ENCODE measurements around the gene SUFU.

SUFU gene

DNA sequence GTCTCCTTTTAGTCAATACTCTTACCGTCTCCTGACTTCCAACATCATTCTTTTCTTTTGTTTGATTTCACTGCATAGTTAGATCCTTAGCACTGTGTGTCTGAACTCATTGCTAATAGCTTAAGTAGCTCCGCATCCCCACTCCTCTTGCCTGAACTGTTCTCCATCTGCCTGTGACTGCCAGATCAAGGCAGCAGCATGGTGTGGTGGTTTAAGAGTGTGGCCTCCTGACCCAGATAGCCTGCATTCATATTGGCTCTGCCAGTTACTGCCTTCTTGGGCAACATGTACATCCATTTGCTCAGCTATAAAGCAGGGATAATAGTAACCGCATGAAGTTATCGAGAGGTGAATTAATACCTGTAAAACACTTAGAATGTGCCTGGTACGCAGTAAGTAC lies 50.8 kb downstream of the SUFU start:
- DNase-seq: no peak

GRCh38 chr10:102555781-102556328 lies 52.1 kb downstream of the SUFU start:
- no peak for DNase-seq

GRCh38 chr10:102557569-102557968 lies 53.8 kb downstream of the SUFU start:
- no peak for DNase-seq

DNA sequence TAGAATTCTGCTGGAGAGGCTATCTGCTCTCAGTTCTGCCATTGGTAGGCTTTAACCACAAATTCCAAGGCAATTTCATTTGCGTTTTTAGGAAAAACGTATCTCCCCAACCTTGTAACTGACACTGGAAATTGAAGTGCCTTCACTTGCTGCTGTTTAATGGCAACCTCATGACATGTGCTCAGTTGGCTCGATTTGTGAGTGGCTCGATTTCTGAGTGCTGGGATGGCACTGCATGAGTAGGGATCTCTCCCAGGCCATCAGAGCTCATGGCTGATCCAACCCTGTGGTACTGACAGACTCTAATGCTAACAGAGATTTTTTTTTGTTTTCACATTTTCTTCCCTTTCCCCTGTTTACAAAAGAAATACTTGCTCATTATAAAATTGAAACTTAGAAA lies 56.0 kb downstream of the SUFU start:
- no peak for DNase-seq

GRCh38 chr10:102564209-102564834 lies 60.5 kb downstream of the SUFU start:
- no peak for DNase-seq

- no peak for DNase-seq
These were observed 62.0 kb downstream of the SUFU start for GRCh38 chr10:102565793-102566192.

GRCh38 chr10:102578782-102579181 lies 75.0 kb downstream of the SUFU start:
- peak in 1 of 2 experiments; percentile 70 for DNase-seq

GRCh38 chr10:102579328-102579727 lies 75.6 kb downstream of the SUFU start:
- DNase-seq: no peak

DNA sequence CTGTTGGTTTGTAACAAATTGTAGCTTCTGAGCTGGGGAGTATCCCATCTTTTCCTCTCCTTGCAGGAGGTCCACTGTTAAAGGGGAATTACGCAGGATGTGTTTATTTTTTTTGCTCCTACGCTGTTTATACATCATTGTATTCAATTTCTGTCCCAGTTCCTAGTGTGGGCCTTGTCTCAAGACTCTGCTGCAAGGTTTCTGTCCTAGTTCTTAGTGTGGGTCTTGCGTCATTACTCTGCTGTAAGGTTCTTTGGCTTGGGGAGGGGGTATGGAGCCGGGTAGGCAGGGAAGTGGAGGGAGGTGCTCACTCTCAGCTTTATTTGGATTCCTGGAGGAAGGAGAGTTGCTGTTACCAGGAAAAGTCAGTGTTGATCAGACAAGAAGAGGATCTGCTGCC lies 76.5 kb downstream of the SUFU start:
- DNase-seq: no peak

GRCh38 chr10:102581401-102581800 lies 77.6 kb downstream of the SUFU start:
- DNase-seq: no peak

GRCh38 chr10:102581981-102582580 lies 78.3 kb downstream of the SUFU start:
- DNase-seq: no peak

DNA sequence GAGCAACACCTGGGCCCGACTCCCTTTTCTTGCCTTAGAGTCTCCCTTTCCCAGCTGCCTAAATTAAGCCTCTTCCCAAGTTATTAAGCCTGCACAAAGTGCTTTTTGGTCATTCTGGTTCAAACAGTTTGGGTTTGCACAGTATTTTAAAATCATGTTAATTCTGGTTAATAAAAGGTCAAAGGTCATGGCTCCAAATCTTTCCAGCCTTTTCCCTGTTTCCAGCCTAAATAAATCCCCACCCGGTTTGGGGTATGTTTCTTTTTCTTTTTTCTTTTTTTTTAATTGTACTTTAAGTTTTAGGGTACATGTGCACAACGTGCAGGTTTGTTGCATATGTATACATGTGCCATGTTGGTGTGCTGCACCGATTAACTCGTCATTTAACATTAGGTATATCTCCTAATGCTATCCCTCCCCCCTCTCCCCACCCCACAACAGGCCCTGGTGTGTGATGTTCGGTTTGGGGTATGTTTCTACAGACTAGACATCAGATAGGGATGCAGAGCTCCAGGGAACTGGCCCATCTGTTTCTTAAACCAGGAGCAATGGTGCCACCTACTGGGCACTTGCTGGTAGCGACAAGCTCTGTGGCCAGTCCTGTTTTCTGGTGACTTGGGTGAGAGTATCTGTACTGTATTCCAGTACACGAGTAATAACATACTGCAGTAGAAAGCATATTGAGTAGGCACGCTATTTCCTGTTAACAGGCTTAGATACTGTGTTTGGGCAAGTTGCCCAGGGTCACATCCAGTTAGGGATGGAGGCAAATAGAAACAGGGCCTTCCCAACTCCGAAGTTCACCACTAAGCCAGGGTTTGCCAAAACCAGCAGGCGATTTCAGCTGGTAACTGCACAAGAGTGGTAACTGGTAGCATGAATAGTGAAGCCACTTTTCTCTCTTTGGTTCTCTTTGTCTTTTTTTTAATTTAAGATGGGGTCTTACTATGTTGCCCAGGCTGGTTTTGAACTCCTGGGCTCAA lies 80.0 kb downstream of the SUFU start:
- peak; percentile 21 to 72 for DNase-seq

GRCh38 chr10:102585026-102585425 lies 81.3 kb downstream of the SUFU start:
- DNase-seq: no peak

DNA sequence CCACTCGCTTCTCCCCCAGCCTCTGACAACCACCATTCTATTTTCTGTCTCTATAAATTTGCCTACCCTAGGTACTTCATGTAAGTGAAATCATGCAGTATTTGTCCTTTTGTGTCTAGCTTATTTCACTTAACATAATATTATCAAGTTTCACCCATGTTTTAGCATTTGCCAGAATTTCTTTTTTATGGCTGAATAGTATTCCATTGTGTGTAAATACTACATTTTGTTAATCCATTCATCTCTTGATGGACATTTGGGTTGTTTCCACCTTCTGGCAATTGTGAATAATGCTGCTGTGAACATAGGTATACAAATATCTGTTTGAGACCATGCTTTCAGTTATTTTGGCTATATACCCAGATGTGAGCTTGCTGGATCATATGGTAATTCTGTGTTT lies 83.1 kb downstream of the SUFU start:
- DNase-seq: no peak

GRCh38 chr10:102588875-102589274 lies 85.1 kb downstream of the SUFU start:
- no peak for DNase-seq

GRCh38 chr10:102593074-102593803 lies 89.5 kb downstream of the SUFU start:
- DNase-seq: no peak

GRCh38 chr10:102593804-102594079 lies 90.0 kb downstream of the SUFU start:
- no peak for DNase-seq

GRCh38 chr10:102595293-102595692 lies 91.5 kb downstream of the SUFU start:
- DNase-seq: no peak

GRCh38 chr10:102595897-102596296 lies 92.1 kb downstream of the SUFU start:
- DNase-seq: no peak

DNA sequence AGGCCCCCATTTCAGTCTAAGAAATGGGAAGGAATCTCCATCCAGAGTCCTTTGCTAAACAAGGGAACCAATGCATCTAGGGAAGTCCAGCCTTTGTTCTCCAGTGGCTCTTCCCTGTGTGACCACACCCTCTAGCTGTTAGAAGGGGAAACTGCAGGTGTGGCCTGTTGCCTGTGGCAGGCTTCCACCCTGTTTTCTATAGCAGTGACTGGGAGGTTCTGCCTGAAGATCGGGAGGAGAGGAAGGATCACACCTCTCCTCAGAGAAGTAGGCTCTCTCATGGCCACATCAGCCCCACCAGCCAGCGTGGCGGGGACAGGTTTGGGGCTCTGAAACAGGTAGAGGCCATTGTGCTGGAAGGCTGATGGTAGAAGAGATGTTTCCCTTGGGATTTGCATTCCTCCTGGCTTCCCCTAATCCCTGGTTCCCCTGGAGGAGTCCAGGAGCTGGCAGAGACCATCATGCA lies 92.8 kb downstream of the SUFU start:
- DNase-seq: peak in 1 of 2 experiments; percentile 32

DNA sequence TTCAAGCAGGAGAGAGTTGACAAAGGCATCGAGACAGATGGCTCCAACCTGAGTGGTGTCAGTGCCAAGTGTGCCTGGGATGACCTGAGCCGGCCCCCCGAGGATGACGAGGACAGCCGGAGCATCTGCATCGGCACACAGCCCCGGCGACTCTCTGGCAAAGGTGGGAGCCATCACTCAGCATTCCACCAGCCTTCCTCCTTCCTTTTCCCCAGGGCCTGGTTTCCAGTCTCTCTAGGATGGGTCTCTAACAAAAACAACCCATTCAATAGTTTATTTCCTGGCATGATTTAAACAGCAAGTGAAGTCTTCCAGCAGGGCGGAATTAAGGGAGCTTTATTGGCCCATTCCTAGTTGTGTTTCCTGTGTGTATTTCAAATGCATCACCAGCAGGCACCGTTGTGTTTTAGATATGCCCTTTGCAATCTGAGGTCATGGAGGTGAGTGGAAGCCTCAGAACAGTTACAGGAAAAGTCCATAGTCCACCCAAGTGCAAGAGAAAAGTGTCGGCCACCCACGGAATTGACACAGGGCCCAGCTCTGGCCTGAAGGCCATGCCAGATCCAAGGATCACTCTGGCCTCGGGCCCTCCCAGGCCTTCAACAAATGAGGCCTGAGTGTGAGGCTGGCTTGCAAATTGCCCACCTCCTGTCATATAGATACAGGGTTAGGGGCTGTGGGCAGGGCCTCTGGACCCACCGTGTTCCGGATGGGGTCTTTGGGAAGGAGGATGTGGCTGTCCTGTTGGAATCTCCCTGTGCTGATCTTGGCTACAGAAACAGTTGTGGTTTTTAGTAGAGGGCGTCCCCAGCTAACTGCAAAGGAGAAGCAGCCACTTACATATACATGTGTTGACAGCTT lies 93.6 kb downstream of the SUFU start:
- no peak for DNase-seq

GRCh38 chr10:102598243-102598642 lies 94.5 kb downstream of the SUFU start:
- no peak for DNase-seq

Data from NCI-H524 (cell line).